ENCODE data around the gene SPIN2B.
A peak's percentile ranks its signal among the peaks of the same experiment; 100 is the strongest.
"Not testable (repeated sequence)": the region's sequence is repeated elsewhere in the genome, so short reads cannot be mapped to it uniquely, and the experiment has no call there.

SPIN2B gene

DNA sequence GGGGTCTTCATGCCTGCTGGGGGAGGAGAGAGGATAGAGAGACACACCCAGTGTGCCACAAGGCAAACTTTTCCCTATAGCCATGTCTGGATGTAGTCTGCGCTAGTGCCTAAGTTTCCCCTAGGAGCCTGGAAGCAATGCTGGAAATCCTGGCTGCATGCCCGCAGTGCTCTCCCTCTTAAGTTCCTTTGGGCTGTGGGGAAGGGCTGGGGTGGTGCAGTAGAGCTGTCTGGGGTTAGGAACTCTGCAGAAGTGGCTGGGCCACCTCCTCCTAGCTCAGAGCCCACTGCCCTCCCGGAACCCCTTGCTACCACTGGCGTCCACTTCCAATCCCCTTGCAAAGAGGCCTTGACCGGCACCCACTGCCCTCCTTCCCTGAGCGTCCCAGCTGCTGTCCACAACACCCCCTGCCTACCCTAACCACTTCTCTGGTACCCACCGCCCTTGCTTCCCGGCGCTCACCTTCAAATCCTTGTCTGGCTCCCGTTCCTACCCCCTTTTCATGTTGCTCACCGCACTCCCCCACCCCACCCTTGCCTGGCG is 658 bp downstream of the SPIN2B start:
- not testable (repeated sequence) for H3K36me3 ChIP-seq (ENCODE audit: insufficient read depth, low read length); H3K27me3 ChIP-seq (ENCODE audit: insufficient read depth, low read length); H2AFZ ChIP-seq (ENCODE audit: low read depth, low read length); H3K9me3 ChIP-seq (ENCODE audit: low read length); H3K4me1 ChIP-seq (ENCODE audit: insufficient read depth, low read length)
- H3K4me3 ChIP-seq (ENCODE audit: low read length), result peak overlapping the region; percentile 65

DNA sequence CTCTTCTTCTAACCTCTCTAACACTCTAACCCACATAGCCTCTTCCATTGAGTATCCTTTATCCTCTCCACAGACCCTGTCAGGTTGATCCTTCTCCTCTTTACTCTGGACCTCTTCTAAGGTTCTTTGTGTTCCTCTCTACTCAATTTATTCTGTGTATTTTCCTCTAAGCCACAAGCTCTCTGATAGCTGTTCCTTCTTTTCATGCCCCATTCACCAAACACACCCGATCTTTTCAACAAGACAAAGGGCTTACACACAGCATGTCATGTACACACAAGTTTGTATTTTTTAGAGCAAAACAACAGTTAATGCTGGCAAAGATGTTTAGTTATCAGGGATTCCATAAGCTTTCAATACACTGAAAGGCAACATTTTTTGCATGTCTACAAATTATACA is 1.9 kb downstream of the SPIN2B start:
- Histone ChIP-seq H2AFZ (ENCODE audit: low read depth, low read length) (no peak overlapping the region), H3K36me3 (ENCODE audit: insufficient read depth, low read length) (peaks cover 9% of the 10 kb centered on the region), H3K4me3 (ENCODE audit: low read length) (no peak overlapping the region), H3K9me3 (ENCODE audit: low read length) (no peaks in the 10 kb centered on the region), H3K4me1 (ENCODE audit: insufficient read depth, low read length) (no peaks in the 10 kb centered on the region), H3K27me3 (ENCODE audit: insufficient read depth, low read length) (no peaks in the 10 kb centered on the region)

DNA sequence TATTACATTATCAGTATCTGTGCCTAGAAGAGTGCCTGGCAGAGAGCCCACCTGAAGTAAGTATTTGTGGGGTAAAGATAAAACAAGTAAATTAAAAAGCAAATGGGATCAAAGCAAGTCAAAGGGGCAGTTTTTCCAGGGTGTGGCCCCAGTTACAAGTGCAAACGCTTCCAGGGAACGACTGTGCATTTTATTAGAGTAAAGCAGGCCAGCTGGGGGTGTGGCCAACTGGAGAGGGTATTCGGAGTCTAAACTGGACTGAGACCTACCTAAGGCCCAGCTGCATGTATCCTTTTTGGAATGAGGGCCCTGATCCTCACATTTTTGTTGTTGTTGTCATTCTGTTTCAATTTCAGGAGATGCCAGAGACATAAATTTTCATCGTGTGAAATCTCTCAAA is 3.8 kb downstream of the SPIN2B start:
- not testable (repeated sequence) for H3K4me3 ChIP-seq (ENCODE audit: low read length); H3K27me3 ChIP-seq (ENCODE audit: insufficient read depth, low read length); H3K4me1 ChIP-seq (ENCODE audit: insufficient read depth, low read length); H3K36me3 ChIP-seq (ENCODE audit: insufficient read depth, low read length); H2AFZ ChIP-seq (ENCODE audit: low read depth, low read length); H3K9me3 ChIP-seq (ENCODE audit: low read length)

DNA sequence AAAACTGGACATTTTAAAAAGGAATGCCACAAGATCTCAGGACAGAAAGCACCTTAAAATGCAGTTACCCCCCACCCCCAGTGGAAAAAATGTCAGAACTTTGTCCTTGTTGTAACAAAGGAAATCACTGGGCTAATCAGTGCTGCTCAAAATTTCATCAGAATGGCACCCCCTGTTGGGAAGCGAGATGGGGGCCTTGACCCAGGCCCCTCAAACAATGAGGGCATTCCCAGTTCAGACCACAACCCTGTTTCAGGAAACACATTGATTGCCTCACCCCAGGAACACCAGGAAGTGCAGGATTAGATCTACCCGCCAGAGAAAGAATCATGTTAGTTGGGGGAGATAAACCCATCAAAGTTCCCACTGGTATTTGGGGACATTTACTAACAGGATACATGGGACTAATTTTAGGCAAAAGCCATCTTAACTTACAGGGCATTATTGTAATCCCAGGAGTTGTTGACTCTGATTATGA is 16.4 kb downstream of the SPIN2B start:
- H3K4me3 ChIP-seq (ENCODE audit: low read length), result no peak overlapping the region
- no peaks in the 10 kb centered on the region for H3K9me3 ChIP-seq (ENCODE audit: low read length)
- peaks cover 7% of the 10 kb centered on the region for H3K36me3 ChIP-seq (ENCODE audit: insufficient read depth, low read length)
- H3K4me1 ChIP-seq (ENCODE audit: insufficient read depth, low read length), result no peaks in the 10 kb centered on the region
- H3K27me3 ChIP-seq (ENCODE audit: insufficient read depth, low read length), result no peaks in the 10 kb centered on the region
- H2AFZ ChIP-seq (ENCODE audit: low read depth, low read length), result no peak overlapping the region

DNA sequence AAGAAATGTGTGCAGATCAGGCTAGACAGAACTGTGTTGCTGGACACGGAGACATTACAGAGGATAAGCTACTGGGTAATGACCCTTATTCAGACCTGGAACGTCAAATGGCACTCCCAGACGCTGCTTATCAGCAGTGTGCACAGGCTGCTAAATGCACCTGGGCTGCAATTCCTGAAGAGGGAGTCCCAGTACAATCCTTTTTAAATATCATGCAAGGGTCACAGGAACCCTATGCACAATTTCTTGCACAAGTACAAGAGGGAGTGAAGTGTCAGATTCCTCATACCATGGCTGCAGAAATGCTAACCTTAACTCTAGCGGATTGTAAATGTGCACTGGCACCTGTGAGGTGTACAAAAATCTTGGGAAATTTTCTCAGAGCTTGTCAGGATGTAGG is 16.9 kb downstream of the SPIN2B start:
- no peaks in the 10 kb centered on the region for H3K4me1 ChIP-seq (ENCODE audit: insufficient read depth, low read length)
- H3K4me3 ChIP-seq (ENCODE audit: low read length), result no peak overlapping the region
- peaks cover 7% of the 10 kb centered on the region for H3K36me3 ChIP-seq (ENCODE audit: insufficient read depth, low read length)
- no peaks in the 10 kb centered on the region for H3K27me3 ChIP-seq (ENCODE audit: insufficient read depth, low read length)
- H3K9me3 ChIP-seq (ENCODE audit: low read length), result no peaks in the 10 kb centered on the region
- no peak overlapping the region for H2AFZ ChIP-seq (ENCODE audit: low read depth, low read length)

DNA sequence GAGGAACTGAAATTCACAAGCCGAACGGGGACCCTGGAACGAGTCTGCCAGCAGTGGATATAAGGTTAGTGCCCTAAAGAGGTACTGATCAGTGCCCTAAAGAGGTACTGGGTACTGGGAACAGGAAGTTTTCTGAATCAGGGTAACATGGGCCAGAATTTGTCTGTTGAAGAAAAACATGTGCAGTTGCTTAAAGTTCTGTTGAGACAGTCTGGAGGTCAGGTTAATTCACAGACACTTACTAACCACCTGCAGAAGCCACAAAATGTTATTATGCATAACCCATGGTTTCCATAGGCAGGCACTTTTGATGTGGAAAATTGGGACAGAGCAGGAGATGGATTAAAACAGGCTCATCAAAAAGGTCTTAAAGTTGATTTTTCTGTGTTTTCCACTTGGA is 17.9 kb downstream of the SPIN2B start:
- H2AFZ ChIP-seq (ENCODE audit: low read depth, low read length), result no peak overlapping the region
- H3K36me3 ChIP-seq (ENCODE audit: insufficient read depth, low read length), result peaks cover 7% of the 10 kb centered on the region
- H3K4me1 ChIP-seq (ENCODE audit: insufficient read depth, low read length), result no peaks in the 10 kb centered on the region
- no peaks in the 10 kb centered on the region for H3K27me3 ChIP-seq (ENCODE audit: insufficient read depth, low read length)
- no peaks in the 10 kb centered on the region for H3K9me3 ChIP-seq (ENCODE audit: low read length)
- H3K4me3 ChIP-seq (ENCODE audit: low read length), result no peak overlapping the region

DNA sequence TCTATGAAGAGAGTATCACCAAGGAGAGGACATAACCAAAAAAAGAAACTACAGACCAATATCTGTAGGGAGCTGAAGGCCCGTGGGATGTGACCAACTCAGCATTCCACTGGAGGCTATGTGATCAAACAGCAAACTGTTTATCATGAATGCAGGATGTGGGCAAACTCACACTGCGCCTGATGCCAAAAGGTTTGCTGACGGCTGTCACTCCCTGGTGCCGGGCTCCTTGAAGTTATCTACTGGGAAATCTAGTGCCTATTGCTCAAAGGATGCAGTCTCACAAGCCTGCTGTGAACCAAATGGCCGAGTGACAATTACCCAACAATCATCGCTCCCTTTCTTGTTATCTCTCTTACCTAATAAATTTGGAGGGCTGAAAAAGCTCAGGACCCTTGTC is 18.4 kb downstream of the SPIN2B start:
- not testable (repeated sequence) for H3K9me3 ChIP-seq (ENCODE audit: low read length); H3K36me3 ChIP-seq (ENCODE audit: insufficient read depth, low read length); H3K4me3 ChIP-seq (ENCODE audit: low read length); H3K27me3 ChIP-seq (ENCODE audit: insufficient read depth, low read length); H2AFZ ChIP-seq (ENCODE audit: low read depth, low read length); H3K4me1 ChIP-seq (ENCODE audit: insufficient read depth, low read length)

DNA sequence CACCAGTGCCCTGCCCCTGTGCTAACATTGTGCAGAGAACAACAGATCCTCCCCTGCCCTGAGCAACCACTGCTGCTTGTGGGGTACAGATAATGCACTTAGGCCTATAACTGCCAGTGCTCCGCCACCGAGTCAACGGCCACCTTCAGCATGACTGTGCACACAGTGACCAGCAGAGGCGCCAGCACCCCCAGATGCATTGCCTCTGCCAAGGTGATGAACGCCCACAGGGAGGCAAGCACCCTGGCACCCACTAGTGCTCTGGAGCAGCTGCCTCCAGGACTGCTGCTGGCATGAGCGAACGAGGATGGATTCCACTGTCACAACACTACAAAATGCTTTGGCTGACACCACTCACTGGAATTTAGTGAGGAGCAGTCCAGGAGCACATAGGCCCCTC is 38.2 kb downstream of the SPIN2B start:
- Histone ChIP-seq H3K36me3 (ENCODE audit: insufficient read depth, low read length) (no peaks in the 10 kb centered on the region), H3K4me1 (ENCODE audit: insufficient read depth, low read length) (no peaks in the 10 kb centered on the region), H2AFZ (ENCODE audit: low read depth, low read length) (no peak overlapping the region), H3K9me3 (ENCODE audit: low read length) (no peaks in the 10 kb centered on the region), H3K27me3 (ENCODE audit: insufficient read depth, low read length) (no peaks in the 10 kb centered on the region), H3K4me3 (ENCODE audit: low read length) (no peak overlapping the region)

DNA sequence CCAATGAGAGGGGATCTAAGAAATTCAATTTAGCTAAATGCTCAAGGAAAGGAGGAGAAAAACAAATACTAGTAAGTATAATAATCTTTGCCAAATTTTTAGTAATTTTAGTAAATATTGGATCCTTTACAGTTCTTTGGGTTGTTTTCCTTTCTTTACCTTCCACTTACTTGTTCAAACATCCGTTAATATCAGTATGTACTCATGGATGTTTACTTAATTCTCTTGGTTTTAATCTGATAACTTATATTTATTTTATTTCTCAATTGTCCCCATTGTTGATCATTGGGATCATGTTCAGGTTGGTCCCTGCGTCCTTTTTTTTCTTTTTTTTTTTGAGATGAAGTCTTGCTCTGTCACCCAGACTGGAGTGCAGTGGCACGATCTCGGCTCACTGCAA is 46.9 kb downstream of the SPIN2B start:
- Histone ChIP-seq H3K4me1 (ENCODE audit: insufficient read depth, low read length) (no peaks in the 10 kb centered on the region), H3K4me3 (ENCODE audit: low read length) (no peak overlapping the region), H3K27me3 (ENCODE audit: insufficient read depth, low read length) (no peaks in the 10 kb centered on the region), H3K9me3 (ENCODE audit: low read length) (no peaks in the 10 kb centered on the region), H2AFZ (ENCODE audit: low read depth, low read length) (no peak overlapping the region), H3K36me3 (ENCODE audit: insufficient read depth, low read length) (no peaks in the 10 kb centered on the region)

DNA sequence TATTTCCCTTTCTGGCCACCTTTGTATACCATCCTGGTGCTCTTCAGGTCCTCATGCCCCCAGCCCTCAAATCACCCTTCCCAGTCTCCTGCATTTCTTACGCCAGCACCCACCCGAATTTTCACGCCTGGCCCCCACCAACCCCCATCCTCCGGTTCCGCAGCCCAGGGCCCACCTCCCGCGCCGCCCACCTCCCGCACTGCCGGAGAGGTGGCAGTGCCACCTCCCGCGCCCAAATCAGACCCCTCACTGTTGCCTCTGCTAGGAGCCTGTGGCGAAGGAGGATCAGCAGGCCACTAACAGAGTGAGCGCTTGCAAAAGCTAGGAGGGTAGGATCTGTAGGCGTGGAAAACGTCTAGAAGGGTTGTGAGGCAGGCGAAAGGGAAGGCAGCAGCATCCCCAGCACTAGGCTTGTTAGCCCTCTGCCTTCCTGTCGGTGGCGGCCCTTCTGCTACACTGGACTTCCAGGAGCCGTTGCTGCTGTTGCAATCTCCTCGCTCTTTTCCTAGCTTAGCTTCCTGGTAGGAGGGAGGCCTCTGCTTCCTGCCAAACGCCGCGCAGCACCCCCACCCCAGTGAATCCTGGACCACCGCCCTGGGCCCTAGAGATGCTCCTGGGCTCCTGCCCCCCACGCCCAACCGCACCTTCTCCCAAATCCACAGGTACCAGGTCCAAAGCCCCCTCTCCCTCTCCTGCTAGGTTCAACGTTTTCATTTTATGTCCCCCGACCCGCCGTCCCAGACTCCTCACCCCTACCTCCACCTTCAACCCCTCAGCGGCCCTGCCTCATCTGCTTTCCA is 51.0 kb downstream of the SPIN2B start:
- Histone ChIP-seq H3K9me3 (ENCODE audit: low read length) (no peaks in the 10 kb centered on the region), H3K4me3 (ENCODE audit: low read length) (no peak overlapping the region)

More for the DNA sequence above, 51.0 kb downstream of the SPIN2B start:
- H3K27me3 ChIP-seq (ENCODE audit: insufficient read depth, low read length), result peaks cover 2% of the 10 kb centered on the region
- no peaks in the 10 kb centered on the region for H3K36me3 ChIP-seq (ENCODE audit: insufficient read depth, low read length)
- no peaks in the 10 kb centered on the region for H3K4me1 ChIP-seq (ENCODE audit: insufficient read depth, low read length)
- H2AFZ ChIP-seq (ENCODE audit: low read depth, low read length), result no peak overlapping the region
